Epithelial cell of esophagus (primary cell): ENCODE data around the gene GNS.
A peak's percentile ranks its signal among the peaks of the same experiment; 100 is the strongest.

Experiments used
- DNase-seq: peaks from one replicate; pipeline ENCODE4 v3.0.0; 2010; ENCODE audit warnings: low read depth
- H3K4me3 ChIP-seq: 2 replicates; pipeline ENCODE4 v1.5.1; 2011; ENCODE audit warnings: mild to moderate bottlenecking, low read length, control low read depth
- CTCF ChIP-seq: IDR thresholded peaks from 2 replicates; pipeline ENCODE4 v1.5.1; 2011; ENCODE audit warnings: low read depth, mild to moderate bottlenecking, low read length, control low read depth, inconsistent platforms; ENCODE audit not compliant: insufficient read depth; ENCODE audit errors: missing control alignments

The GNS gene

GRCh38 chr12:64716839-64717455 is 42.3 kb downstream of the GNS start:
- H3K4me3 ChIP-seq, result no peak overlapping the region
- DNase-seq, result no peak
- TF ChIP-seq CTCF, result no peak

GRCh38 chr12:64716371-64716770 is 42.8 kb downstream of the GNS start:
- DNase-seq, result no peak
- H3K4me3 ChIP-seq, result no peak overlapping the region
- no peak for TF ChIP-seq CTCF

GRCh38 chr12:64714551-64714968 is 44.6 kb downstream of the GNS start:
- TF ChIP-seq CTCF, result no peak
- no peak for DNase-seq
- no peak overlapping the region for H3K4me3 ChIP-seq

- H3K4me3 ChIP-seq, result no peak overlapping the region
- TF ChIP-seq CTCF, result no peak
- DNase-seq, result no peak
These were observed 45.8 kb downstream of the GNS start for GRCh38 chr12:64713376-64713775.

GRCh38 chr12:64709429-64709828 is 49.8 kb downstream of the GNS start:
- DNase-seq, result no peak
- no peak overlapping the region for H3K4me3 ChIP-seq
- no peak for TF ChIP-seq CTCF

GRCh38 chr12:64707926-64708325 is 51.3 kb downstream of the GNS start:
- H3K4me3 ChIP-seq, result no peak overlapping the region
- no peak for TF ChIP-seq CTCF
- no peak for DNase-seq

GRCh38 chr12:64707362-64707761 is 51.8 kb downstream of the GNS start:
- TF ChIP-seq CTCF, result no peak
- no peak overlapping the region for H3K4me3 ChIP-seq
- DNase-seq, result peak; percentile 24
